Right renal cortex interstitium (tissue), 3 donors: ENCODE measurements around the gene KIF20A. TPM values are rescaled to one million over a fixed set of nuclear protein-coding genes. Genes with fewer than 3 reads are reported as not detected.

Experiments used
- polyA plus RNA-seq, 3 donors: library from polyadenylated mRNA; unstranded; fragments of 120-200 nt; gene quantifications; one replicate each; pipeline ENCODE4 v1.2.1, GENCODE V29; 2013; ENCODE audit not compliant: insufficient read length in 3 of 3

The KIF20A gene
- polyA plus RNA-seq, 3 donors = 44.0 to 47.8 (median 47.0) TPM

Other genes with a start within 250 kb of the KIF20A start
- gene FAM13B, start 146.0 kb upstream of the KIF20A start, polyA plus RNA-seq = 10 to 100 TPM; 52.5 to 56.2 (median 52.8) TPM
- gene WNT8A, start 95.1 kb upstream of the KIF20A start, polyA plus RNA-seq = under 1 TPM in 2 of 3 donors, not detected in 1; 0.10 to 0.27 TPM
- 10 to 100 TPM; 22.7 to 24.9 (median 23.3) TPM for gene NME5, start 39.7 kb upstream of the KIF20A start, polyA plus RNA-seq
- 100 to 1,000 TPM; 118 to 139 (median 127) TPM for gene BRD8, start 482 bp upstream of the KIF20A start, polyA plus RNA-seq
- 10 to 100 TPM; 62.1 to 67.3 (median 65.4) TPM for gene CDC23, start 34.2 kb downstream of the KIF20A start, polyA plus RNA-seq
- gene GFRA3, start 95.5 kb downstream of the KIF20A start, polyA plus RNA-seq = 1 to 10 TPM; 2.3 to 3.8 (median 3.6) TPM
- 1 to 10 TPM; 6.8 to 8.4 (median 7.8) TPM for gene CDC25C, start 152.7 kb downstream of the KIF20A start, polyA plus RNA-seq
- gene FAM53C, start 159.2 kb downstream of the KIF20A start, polyA plus RNA-seq = 10 to 100 TPM; 29.3 to 31.1 (median 29.7) TPM
- gene KDM3B, start 173.6 kb downstream of the KIF20A start, polyA plus RNA-seq = 100 to 1,000 TPM in 1 of 3 donors, 10 to 100 TPM in 2; 96.6 to 102 (median 98.6) TPM